NCI-H2081 treated with DMSO at 0.1 percent for 48 hours (cell line): Measurements from ENCODE around the gene APBB2.

Experiments used
- DNase-seq: peaks from one replicate; lab custom pipeline; 2025; lab: John Stamatoyannopoulos, UW

The APBB2 gene

GRCh38 chr4:40897557-40898203, 316.7 kb downstream of the APBB2 start:
- peak; percentile 71 for DNase-seq

- no peak for DNase-seq
Measured at GRCh38 chr4:40890764-40891163, 323.6 kb downstream of the APBB2 start.

GRCh38 chr4:40890199-40890598, 324.1 kb downstream of the APBB2 start:
- no peak for DNase-seq

- no peak for DNase-seq
Measured at GRCh38 chr4:40888933-40889332, 325.4 kb downstream of the APBB2 start.

GRCh38 chr4:40887764-40888131, 326.6 kb downstream of the APBB2 start:
- DNase-seq = no peak

GRCh38 chr4:40886931-40887763, 327.2 kb downstream of the APBB2 start:
- no peak for DNase-seq

GRCh38 chr4:40881851-40882250, 332.5 kb downstream of the APBB2 start:
- DNase-seq = no peak

- DNase-seq = no peak
Measured at GRCh38 chr4:40881096-40881495, 333.2 kb downstream of the APBB2 start.

GRCh38 chr4:40878548-40879055, 335.7 kb downstream of the APBB2 start:
- no peak for DNase-seq

- DNase-seq = no peak
Measured at GRCh38 chr4:40877081-40877480, 337.3 kb downstream of the APBB2 start.

- no peak for DNase-seq
Measured at GRCh38 chr4:40875507-40876150, 338.7 kb downstream of the APBB2 start.

- no peak for DNase-seq
Measured at GRCh38 chr4:40874901-40875300, 339.4 kb downstream of the APBB2 start.

GRCh38 chr4:40874331-40874730, 340.0 kb downstream of the APBB2 start:
- DNase-seq = no peak

- no peak for DNase-seq
Measured at GRCh38 chr4:40871695-40872250, 342.6 kb downstream of the APBB2 start.

GRCh38 chr4:40870150-40870549, 344.2 kb downstream of the APBB2 start:
- no peak for DNase-seq

- DNase-seq = no peak
Measured at GRCh38 chr4:40865696-40866095, 348.6 kb downstream of the APBB2 start.

- DNase-seq = no peak
Measured at GRCh38 chr4:40864531-40864930, 349.8 kb downstream of the APBB2 start.

GRCh38 chr4:40858962-40859361, 355.4 kb downstream of the APBB2 start:
- no peak for DNase-seq

GRCh38 chr4:40857956-40858355, 356.4 kb downstream of the APBB2 start:
- no peak for DNase-seq

GRCh38 chr4:40856840-40857362, 357.4 kb downstream of the APBB2 start:
- peak; percentile 47 for DNase-seq

GRCh38 chr4:40856277-40856839, 358.0 kb downstream of the APBB2 start:
- DNase-seq = no peak

GRCh38 chr4:40850496-40850895, 363.8 kb downstream of the APBB2 start:
- no peak for DNase-seq
